Upper lobe of left lung (tissue), 4 donors: ENCODE data around the gene SPRED2.

Experiments
- EP300 ChIP-seq, 4 donors: sonication (generic); formaldehyde crosslinking; IDR thresholded peaks; one replicate each; pipeline ENCODE4 v1.5.1; 2017; ENCODE audit warnings: antibody characterized with exemption in 4 of 4, control low read depth in 2 of 4
- POLR2A ChIP-seq, 4 donors: fragments of 450-650 bp; IDR thresholded peaks; one replicate each; pipeline ENCODE4 v1.5.1; 2016 to 2017; ENCODE audit warnings: antibody characterized with exemption in 4 of 4, mild to moderate bottlenecking in 2 of 4
- POLR2AphosphoS5 ChIP-seq, 2 donors: sonication (generic); formaldehyde crosslinking; IDR thresholded peaks; one replicate each; pipeline ENCODE4 v1.5.1; 2017; ENCODE audit warnings: antibody characterized with exemption in 2 of 2
- TF ChIP-seq, protein P1 (sequence below), 6 experiments: fragments of 450-650 bp in 4 of 6; fragments of 200-600 bp in 2 of 6; sonication (generic) in 2 of 6; IDR thresholded peaks; one replicate each; pipeline ENCODE4 v1.5.1; 2016 to 2019; ENCODE audit warnings: antibody characterized with exemption in 6 of 6

DNA sequence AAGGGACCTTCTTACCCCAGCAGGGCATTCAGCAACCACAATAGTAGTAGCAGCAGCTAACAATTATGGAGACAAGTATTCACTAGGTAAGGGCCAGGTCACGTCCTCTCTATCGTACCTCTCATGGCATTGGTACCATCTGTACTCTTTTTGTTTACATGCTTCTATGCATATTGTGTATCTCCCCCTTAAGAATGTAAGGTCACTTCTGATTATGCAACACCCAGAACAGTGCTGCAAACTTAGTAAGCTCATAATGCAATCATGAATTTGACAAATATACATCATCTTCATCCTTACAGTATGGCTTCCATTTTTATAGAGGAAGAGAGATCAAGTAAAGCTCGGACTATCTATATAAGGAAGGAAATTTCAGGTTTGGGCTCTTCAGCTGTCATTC, 46.1 kb downstream of the SPRED2 start:
- TF ChIP-seq POLR2AphosphoS5 (IDR thresholded peaks at IDR 0.05) (no peak), POLR2A (IDR thresholded peaks at IDR 0.05) (no peak), EP300 (IDR thresholded peaks at IDR 0.05) (no peak)
- TF ChIP-seq, protein P1, sequence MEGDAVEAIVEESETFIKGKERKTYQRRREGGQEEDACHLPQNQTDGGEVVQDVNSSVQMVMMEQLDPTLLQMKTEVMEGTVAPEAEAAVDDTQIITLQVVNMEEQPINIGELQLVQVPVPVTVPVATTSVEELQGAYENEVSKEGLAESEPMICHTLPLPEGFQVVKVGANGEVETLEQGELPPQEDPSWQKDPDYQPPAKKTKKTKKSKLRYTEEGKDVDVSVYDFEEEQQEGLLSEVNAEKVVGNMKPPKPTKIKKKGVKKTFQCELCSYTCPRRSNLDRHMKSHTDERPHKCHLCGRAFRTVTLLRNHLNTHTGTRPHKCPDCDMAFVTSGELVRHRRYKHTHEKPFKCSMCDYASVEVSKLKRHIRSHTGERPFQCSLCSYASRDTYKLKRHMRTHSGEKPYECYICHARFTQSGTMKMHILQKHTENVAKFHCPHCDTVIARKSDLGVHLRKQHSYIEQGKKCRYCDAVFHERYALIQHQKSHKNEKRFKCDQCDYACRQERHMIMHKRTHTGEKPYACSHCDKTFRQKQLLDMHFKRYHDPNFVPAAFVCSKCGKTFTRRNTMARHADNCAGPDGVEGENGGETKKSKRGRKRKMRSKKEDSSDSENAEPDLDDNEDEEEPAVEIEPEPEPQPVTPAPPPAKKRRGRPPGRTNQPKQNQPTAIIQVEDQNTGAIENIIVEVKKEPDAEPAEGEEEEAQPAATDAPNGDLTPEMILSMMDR (IDR thresholded peaks at IDR 0.05), result no peak
